SK-N-SH (cell line): ENCODE data around the gene TNFRSF1A. TPM values are rescaled to one million over a fixed set of nuclear protein-coding genes. Genes with fewer than 3 reads are reported as not detected.

Experiments
- CTCF ChIA-PET: fragments of 300-600, 350-600 bp; formaldehyde crosslinking; extraction: SDS; loops from one replicate; lab custom pipeline; 2021; lab: Yijun Ruan, JAX
- POLR2A ChIA-PET: fragments of 350-600 bp; sonication (Branson Sonifier 250); formaldehyde crosslinking; extraction: SDS; loops from one replicate; lab custom pipeline; 2020; ENCODE audit warnings: antibody characterized with exemption, inconsistent platforms; lab: Yijun Ruan, JAX
- DNase-seq: peaks from one replicate; pipeline ENCODE4 v3.0.0; 2012
- H2AFZ ChIP-seq: fragments of 200-600 bp; sonication (generic); 2 replicates; pipeline ENCODE4 v1.8.1; 2016; ENCODE audit warnings: antibody characterized with exemption, mild to moderate bottlenecking, low read depth
- H3F3A ChIP-seq: fragments of 200-600 bp; sonication (generic); replicated peaks from 2 replicates; pipeline ENCODE3; 2016; ENCODE audit warnings: antibody characterized with exemption, mild to moderate bottlenecking; ENCODE audit not compliant: insufficient read depth
- H3K27ac ChIP-seq, 2 experiments: fragments of 200-500 bp in 1 of 2; fragments of 200-600 bp in 1 of 2; sonication (Bioruptor generic) in 1 of 2; sonication (generic), shearing (Covaris generic) in 1 of 2; 2 replicates each; pipeline versions ENCODE4 v1.5.1 to v1.6.1; 2014 to 2016; ENCODE audit warnings: low read depth in 2 of 2, inconsistent platforms in 1 of 2, low read length in 1 of 2, mild to moderate bottlenecking in 1 of 2, mixed read lengths in 1 of 2
- H3K27me3 ChIP-seq: fragments of 200-600 bp; sonication (generic), shearing (Covaris generic); 2 replicates; pipeline ENCODE4 v1.6.1; 2016; ENCODE audit warnings: mixed run types; ENCODE audit not compliant: insufficient read depth
- H3K36me3 ChIP-seq, 2 experiments: fragments of 200-500 bp in 1 of 2; fragments of 200-600 bp in 1 of 2; sonication (Bioruptor generic) in 1 of 2; sonication (generic) in 1 of 2; replicated peaks in 1 of 2; 2 replicates each; pipeline versions ENCODE3 to v1.5.1; 2014 to 2016; ENCODE audit warnings: low read length in 1 of 2, mild to moderate bottlenecking in 1 of 2; ENCODE audit not compliant: insufficient read depth in 2 of 2, control insufficient read depth in 1 of 2
- H3K4me1 ChIP-seq, 2 experiments: fragments of 200-500 bp in 1 of 2; fragments of 200-600 bp in 1 of 2; sonication (Bioruptor generic) in 1 of 2; sonication (generic), shearing (Covaris generic) in 1 of 2; 2 replicates each; pipeline versions ENCODE4 v1.5.1 to v1.6.1; 2014 to 2016; ENCODE audit warnings: low read depth in 1 of 2, low read length in 1 of 2, mixed run types in 1 of 2; ENCODE audit not compliant: insufficient read depth in 2 of 2, control insufficient read depth in 1 of 2
- H3K4me2 ChIP-seq: fragments of 200-600 bp; sonication (generic), shearing (Covaris generic); 2 replicates; pipeline ENCODE4 v1.6.1; 2017; ENCODE audit warnings: mixed run types
- H3K4me3 ChIP-seq, 2 experiments: fragments of 200-500 bp in 1 of 2; fragments of 200-600 bp in 1 of 2; sonication (Bioruptor generic) in 1 of 2; sonication (generic), shearing (Covaris generic) in 1 of 2; 2 replicates each; pipeline versions ENCODE4 v1.5.1 to v1.8.1; 2014 to 2016; ENCODE audit warnings: low read depth in 2 of 2, inconsistent platforms in 1 of 2, low read length in 1 of 2, mild to moderate bottlenecking in 1 of 2, mixed read lengths in 1 of 2, moderate library complexity in 1 of 2
- H3K79me2 ChIP-seq: fragments of 200-600 bp; sonication (generic); 2 replicates; pipeline ENCODE4 v1.8.1; 2017; ENCODE audit warnings: mild to moderate bottlenecking; ENCODE audit not compliant: insufficient read depth
- H3K9ac ChIP-seq: fragments of 200-600 bp; sonication (generic); 2 replicates; pipeline ENCODE4 v1.6.1; 2017; ENCODE audit warnings: mixed run types
- H3K9me2 ChIP-seq: fragments of 200-600 bp; sonication (generic); 2 replicates; pipeline ENCODE4 v1.6.1; 2017; ENCODE audit warnings: mixed run types
- H3K9me3 ChIP-seq: fragments of 200-600 bp; sonication (generic); 2 replicates; pipeline ENCODE4 v1.6.1; 2017; ENCODE audit warnings: mixed run types, mild to moderate bottlenecking, moderate library complexity
- H4K20me1 ChIP-seq: fragments of 200-600 bp; sonication (generic); 2 replicates; pipeline ENCODE4 v1.6.1; 2017; ENCODE audit warnings: mild to moderate bottlenecking, mixed run types; ENCODE audit not compliant: insufficient read depth
- EP300 ChIP-seq, 2 experiments: IDR thresholded peaks; 2 replicates each; pipeline versions ENCODE4 v1.4.0 to v1.6.1; 2012; ENCODE audit warnings: borderline replicate concordance in 1 of 2, low read depth in 1 of 2, low read length in 1 of 2
- EZH2phosphoT487 ChIP-seq: fragments of 200-600 bp; sonication (generic); IDR thresholded peaks from 2 replicates; pipeline ENCODE4 v1.6.1; 2017; ENCODE audit warnings: low read depth, mixed run types, mild to moderate bottlenecking, antibody characterized with exemption, moderate library complexity, borderline replicate concordance
- FOSL2 ChIP-seq: IDR thresholded peaks from 2 replicates; pipeline ENCODE4 v1.4.0; 2012; ENCODE audit warnings: low read depth, mild to moderate bottlenecking, moderate library complexity, borderline replicate concordance
- FOXJ3 ChIP-seq: sonication (generic); formaldehyde crosslinking; IDR thresholded peaks from 2 replicates; pipeline ENCODE4 v1.5.1; 2020; ENCODE audit warnings: mild to moderate bottlenecking, missing genetic modification reagents
- GATA2 ChIP-seq: sonication (generic); formaldehyde crosslinking; IDR thresholded peaks from 2 replicates; pipeline ENCODE4 v1.5.0; 2020; ENCODE audit warnings: mild to moderate bottlenecking, missing genetic modification reagents
- JUND ChIP-seq: IDR thresholded peaks from 2 replicates; pipeline ENCODE4 v1.4.0; 2012
- MXI1 ChIP-seq: IDR thresholded peaks from 2 replicates; pipeline ENCODE4 v1.6.1; 2012; ENCODE audit warnings: mild to moderate bottlenecking, low read depth, low read length, improper control_type of control experiment
- NFIC ChIP-seq: IDR thresholded peaks from 2 replicates; pipeline ENCODE4 v1.4.0; 2012; ENCODE audit warnings: borderline replicate concordance
- NRF1 ChIP-seq: IDR thresholded peaks from 2 replicates; pipeline ENCODE4 v1.6.1; 2012; ENCODE audit warnings: low read depth, mild to moderate bottlenecking, low read length
- POLR2AphosphoS5 ChIP-seq: IDR thresholded peaks from 2 replicates; pipeline ENCODE4 v1.6.1; 2012; ENCODE audit warnings: low read depth, low read length
- RCOR1 ChIP-seq: fragments of 150-350 bp; IDR thresholded peaks from 2 replicates; pipeline ENCODE4 v1.6.1; 2017; ENCODE audit warnings: antibody characterized with exemption, low read length
- RFX5 ChIP-seq: IDR thresholded peaks from 2 replicates; pipeline ENCODE4 v1.6.1; 2012; ENCODE audit warnings: mild to moderate bottlenecking, improper control_type of control experiment, low read length
- RXRA ChIP-seq: IDR thresholded peaks from 2 replicates; pipeline ENCODE4 v1.4.0; 2012; ENCODE audit warnings: low read depth, mild to moderate bottlenecking, borderline replicate concordance
- SIN3A ChIP-seq: IDR thresholded peaks from 2 replicates; pipeline ENCODE4 v1.6.1; 2012; ENCODE audit warnings: low read depth, mild to moderate bottlenecking, low read length, moderate library complexity, borderline replicate concordance
- SMC3 ChIP-seq: IDR thresholded peaks from 2 replicates; pipeline ENCODE4 v1.6.1; 2012; ENCODE audit warnings: low read depth, low read length, improper control_type of control experiment
- TAF1 ChIP-seq: IDR thresholded peaks from 2 replicates; pipeline ENCODE4 v1.6.1; 2012; ENCODE audit warnings: low read depth, mild to moderate bottlenecking, low read length, moderate library complexity, borderline replicate concordance
- WGBS: methylation state at CpG from one replicate; pipeline ENCODE4 v1.1.6; 2017; ENCODE audit warnings: low lambda C conversion rate; 5-methylcytosine and 5-hydroxymethylcytosine counted together
- polyA plus RNA-seq, 3 experiments: library from polyadenylated mRNA; depleted of rRNA; stranded (reverse); fragments of >200 nt; gene quantifications; 2 replicates each; pipeline ENCODE4 v1.2.3, GENCODE V29; 2012
- TF ChIP-seq, protein P1 (sequence below): IDR thresholded peaks from 2 replicates; pipeline ENCODE4 v1.4.0; 2012; ENCODE audit warnings: low read depth, borderline replicate concordance
- TF ChIP-seq, protein P2 (sequence below): IDR thresholded peaks from 2 replicates; pipeline ENCODE4 v1.6.1; 2012; ENCODE audit warnings: mild to moderate bottlenecking, low read depth, low read length, moderate library complexity
- TF ChIP-seq, protein P3 (sequence below): IDR thresholded peaks from 2 replicates; pipeline ENCODE4 v1.4.0; 2012; ENCODE audit warnings: low read depth, borderline replicate concordance

Gene TNFRSF1A
- polyA plus RNA-seq, 1 of the 3 experiments (the other 2 are of a cell fraction) = 92.9 TPM

GRCh38 chr12:6382982-6383381 lies 41.1 kb upstream of the TNFRSF1A start:
- Histone ChIP-seq H3K27ac (no peak overlapping the region), H3K79me2 (no peaks in the 10 kb centered on the region), H3K27me3 (no peaks in the 10 kb centered on the region), H3K9me2 (no peaks in the 10 kb centered on the region), H2AFZ (no peak overlapping the region), H3K4me1 (no peaks in the 10 kb centered on the region; a peak in 1 of 4 replicates), H3K9me3 (no peaks in the 10 kb centered on the region), H3K9ac (no peak overlapping the region), H3K4me3 (no peak overlapping the region), H4K20me1 (no peaks in the 10 kb centered on the region), H3K4me2 (no peak overlapping the region), H3K36me3 (no peaks in the 10 kb centered on the region), H3F3A (no peaks in the 10 kb centered on the region)
- 79% methylated on average over 6 of the region's 6 CpGs for WGBS
- TF ChIP-seq GATA2 (CRISPR knock-in tag) = no peak
- TF ChIP-seq NRF1 = no peak
- no peak for TF ChIP-seq NFIC
- no peak for TF ChIP-seq EZH2phosphoT487
- no peak for TF ChIP-seq POLR2AphosphoS5
- TF ChIP-seq, protein P1, sequence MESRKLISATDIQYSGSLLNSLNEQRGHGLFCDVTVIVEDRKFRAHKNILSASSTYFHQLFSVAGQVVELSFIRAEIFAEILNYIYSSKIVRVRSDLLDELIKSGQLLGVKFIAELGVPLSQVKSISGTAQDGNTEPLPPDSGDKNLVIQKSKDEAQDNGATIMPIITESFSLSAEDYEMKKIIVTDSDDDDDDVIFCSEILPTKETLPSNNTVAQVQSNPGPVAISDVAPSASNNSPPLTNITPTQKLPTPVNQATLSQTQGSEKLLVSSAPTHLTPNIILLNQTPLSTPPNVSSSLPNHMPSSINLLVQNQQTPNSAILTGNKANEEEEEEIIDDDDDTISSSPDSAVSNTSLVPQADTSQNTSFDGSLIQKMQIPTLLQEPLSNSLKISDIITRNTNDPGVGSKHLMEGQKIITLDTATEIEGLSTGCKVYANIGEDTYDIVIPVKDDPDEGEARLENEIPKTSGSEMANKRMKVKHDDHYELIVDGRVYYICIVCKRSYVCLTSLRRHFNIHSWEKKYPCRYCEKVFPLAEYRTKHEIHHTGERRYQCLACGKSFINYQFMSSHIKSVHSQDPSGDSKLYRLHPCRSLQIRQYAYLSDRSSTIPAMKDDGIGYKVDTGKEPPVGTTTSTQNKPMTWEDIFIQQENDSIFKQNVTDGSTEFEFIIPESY = no peak
- TF ChIP-seq, protein P2, sequence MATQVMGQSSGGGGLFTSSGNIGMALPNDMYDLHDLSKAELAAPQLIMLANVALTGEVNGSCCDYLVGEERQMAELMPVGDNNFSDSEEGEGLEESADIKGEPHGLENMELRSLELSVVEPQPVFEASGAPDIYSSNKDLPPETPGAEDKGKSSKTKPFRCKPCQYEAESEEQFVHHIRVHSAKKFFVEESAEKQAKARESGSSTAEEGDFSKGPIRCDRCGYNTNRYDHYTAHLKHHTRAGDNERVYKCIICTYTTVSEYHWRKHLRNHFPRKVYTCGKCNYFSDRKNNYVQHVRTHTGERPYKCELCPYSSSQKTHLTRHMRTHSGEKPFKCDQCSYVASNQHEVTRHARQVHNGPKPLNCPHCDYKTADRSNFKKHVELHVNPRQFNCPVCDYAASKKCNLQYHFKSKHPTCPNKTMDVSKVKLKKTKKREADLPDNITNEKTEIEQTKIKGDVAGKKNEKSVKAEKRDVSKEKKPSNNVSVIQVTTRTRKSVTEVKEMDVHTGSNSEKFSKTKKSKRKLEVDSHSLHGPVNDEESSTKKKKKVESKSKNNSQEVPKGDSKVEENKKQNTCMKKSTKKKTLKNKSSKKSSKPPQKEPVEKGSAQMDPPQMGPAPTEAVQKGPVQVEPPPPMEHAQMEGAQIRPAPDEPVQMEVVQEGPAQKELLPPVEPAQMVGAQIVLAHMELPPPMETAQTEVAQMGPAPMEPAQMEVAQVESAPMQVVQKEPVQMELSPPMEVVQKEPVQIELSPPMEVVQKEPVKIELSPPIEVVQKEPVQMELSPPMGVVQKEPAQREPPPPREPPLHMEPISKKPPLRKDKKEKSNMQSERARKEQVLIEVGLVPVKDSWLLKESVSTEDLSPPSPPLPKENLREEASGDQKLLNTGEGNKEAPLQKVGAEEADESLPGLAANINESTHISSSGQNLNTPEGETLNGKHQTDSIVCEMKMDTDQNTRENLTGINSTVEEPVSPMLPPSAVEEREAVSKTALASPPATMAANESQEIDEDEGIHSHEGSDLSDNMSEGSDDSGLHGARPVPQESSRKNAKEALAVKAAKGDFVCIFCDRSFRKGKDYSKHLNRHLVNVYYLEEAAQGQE = no peak
- no peak for TF ChIP-seq MXI1
- TF ChIP-seq FOSL2 = no peak
- ChIA-PET POLR2A (no interaction called here), CTCF (no interaction called here)
- DNase-seq = no peak

DNA sequence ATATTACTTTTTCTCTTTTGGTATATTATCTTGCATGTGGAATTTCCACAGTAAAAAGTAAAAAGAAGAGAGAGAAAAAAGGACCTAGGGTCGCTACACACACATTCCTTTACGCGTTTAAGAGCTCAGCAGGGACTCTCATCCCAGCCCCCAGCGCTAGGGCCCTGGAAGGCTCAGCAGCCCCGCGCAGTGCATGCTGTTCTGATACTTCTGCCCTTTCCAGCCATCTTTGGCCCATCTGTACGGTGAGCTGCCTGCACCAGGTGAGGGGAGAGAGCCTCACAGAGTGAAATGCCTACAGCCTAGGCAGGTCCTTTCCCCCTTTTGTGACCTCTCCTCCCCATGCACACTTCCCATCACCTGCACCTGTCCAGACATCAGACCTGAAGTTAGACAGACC lies 40.5 kb upstream of the TNFRSF1A start:
- POLR2A ChIA-PET = no interaction called here

More for the DNA sequence above, 40.5 kb upstream of the TNFRSF1A start:
- Histone ChIP-seq H4K20me1 (no peaks in the 10 kb centered on the region), H3F3A (no peaks in the 10 kb centered on the region), H3K27me3 (no peaks in the 10 kb centered on the region), H3K4me3 (no peak overlapping the region), H3K9me3 (no peaks in the 10 kb centered on the region), H3K27ac (no peak overlapping the region), H3K79me2 (no peaks in the 10 kb centered on the region)
- 94% methylated on average over 7 of the region's 7 CpGs for WGBS
- DNase-seq = no peak
- no peak for TF ChIP-seq JUND
- no peak for TF ChIP-seq MXI1
- TF ChIP-seq, protein P3, sequence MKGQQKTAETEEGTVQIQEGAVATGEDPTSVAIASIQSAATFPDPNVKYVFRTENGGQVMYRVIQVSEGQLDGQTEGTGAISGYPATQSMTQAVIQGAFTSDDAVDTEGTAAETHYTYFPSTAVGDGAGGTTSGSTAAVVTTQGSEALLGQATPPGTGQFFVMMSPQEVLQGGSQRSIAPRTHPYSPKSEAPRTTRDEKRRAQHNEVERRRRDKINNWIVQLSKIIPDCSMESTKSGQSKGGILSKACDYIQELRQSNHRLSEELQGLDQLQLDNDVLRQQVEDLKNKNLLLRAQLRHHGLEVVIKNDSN = no peak
- TF ChIP-seq POLR2AphosphoS5 = no peak
- TF ChIP-seq TAF1 = no peak
- no peak for TF ChIP-seq EP300 (IDR thresholded peaks at IDR 0.05; ENCODE audit: borderline replicate concordance in 1 of 2, low read depth in 1 of 2, low read length in 1 of 2)
- TF ChIP-seq SIN3A = no peak
- TF ChIP-seq SMC3 = no peak
- no peak for TF ChIP-seq FOXJ3
- no peak for TF ChIP-seq RXRA
- no peak for TF ChIP-seq RFX5
- no peak for TF ChIP-seq RCOR1
- TF ChIP-seq, all 33 proteins: peak for 0
- H3K9me2 ChIP-seq = no peaks in the 10 kb centered on the region
- CTCF ChIA-PET = no interaction called here
- no peak overlapping the region for H2AFZ ChIP-seq
- no peak overlapping the region for H3K9ac ChIP-seq
- no peaks in the 10 kb centered on the region for H3K36me3 ChIP-seq
- no peaks in the 10 kb centered on the region; a peak in 1 of 4 replicates for H3K4me1 ChIP-seq
- no peak overlapping the region for H3K4me2 ChIP-seq
